ENCODE results near the gene UBE2F. TPM values are rescaled to one million over a fixed set of nuclear protein-coding genes. Genes with fewer than 3 reads are reported as not detected.
"Not testable (repeated sequence)": the region's sequence is repeated elsewhere in the genome, so short reads cannot be mapped to it uniquely, and the experiment has no call there.

The UBE2F gene
- total RNA-seq, 1 donor from 2014 or later = 115 TPM

- DNase-seq (ENCODE audit: low spot score) = no peak
These were observed 78.8 kb downstream of the UBE2F start for GRCh38 chr2:238045575-238045974.

DNA sequence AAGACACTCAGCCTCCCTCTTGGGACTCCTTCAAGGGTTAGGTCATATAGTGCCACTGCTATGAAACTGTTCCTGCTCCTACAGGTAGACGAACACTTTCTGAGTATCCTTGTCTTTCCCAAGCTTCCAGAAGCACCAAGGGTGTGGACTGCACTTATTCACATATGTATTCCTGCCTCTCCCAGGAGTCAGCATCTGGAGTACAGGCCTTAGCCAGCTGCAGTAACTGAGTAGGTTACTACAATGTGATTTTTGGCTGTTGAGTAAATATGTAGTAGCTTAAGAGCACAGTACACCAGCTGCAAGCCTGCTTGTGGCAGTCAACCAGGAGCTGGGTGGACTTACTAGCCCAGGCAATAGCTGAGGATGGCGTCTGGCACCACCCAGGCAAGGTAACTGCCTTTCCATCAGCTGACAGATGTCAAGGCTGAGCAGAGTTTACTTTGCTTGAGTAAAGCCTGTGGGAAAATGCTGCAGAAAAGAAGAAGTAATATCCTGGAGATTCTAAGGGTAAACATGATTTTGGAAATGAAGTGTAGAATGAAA is 80.0 kb downstream of the UBE2F start:
- DNase-seq (ENCODE audit: low spot score) = no peak

DNA sequence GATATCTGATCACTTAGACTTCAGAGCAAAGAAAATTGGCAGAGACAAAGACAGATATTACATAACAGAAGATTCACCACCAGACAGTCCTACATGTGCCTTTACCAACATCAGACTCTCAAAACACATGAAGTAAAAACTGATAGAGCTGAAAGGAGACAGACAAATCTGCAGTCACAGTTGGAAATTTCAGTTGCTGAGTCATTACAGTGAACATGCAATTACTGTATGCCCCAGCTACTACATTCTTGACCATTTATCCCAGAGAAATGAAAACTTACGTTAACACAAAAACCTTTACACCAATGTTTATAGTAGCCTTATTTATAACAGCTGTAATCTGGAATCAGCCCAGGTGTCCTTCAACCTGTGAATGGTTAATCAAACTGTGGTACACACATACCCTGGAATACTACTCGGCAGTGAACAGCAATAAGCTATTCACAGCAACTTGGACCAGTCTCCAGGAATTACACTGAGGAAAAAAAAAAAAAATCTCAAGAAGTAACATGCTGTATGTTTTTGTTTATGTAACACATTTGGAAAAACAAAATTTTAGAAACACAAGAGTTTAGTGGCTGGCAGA is 86.5 kb downstream of the UBE2F start:
- DNase-seq (ENCODE audit: low spot score) = no peak

GRCh38 chr2:238055841-238056240 is 89.0 kb downstream of the UBE2F start:
- no peak for DNase-seq (ENCODE audit: low spot score)

- not testable (repeated sequence) for DNase-seq (ENCODE audit: low spot score)
These were observed 91.1 kb downstream of the UBE2F start for GRCh38 chr2:238057696-238058575.

DNA sequence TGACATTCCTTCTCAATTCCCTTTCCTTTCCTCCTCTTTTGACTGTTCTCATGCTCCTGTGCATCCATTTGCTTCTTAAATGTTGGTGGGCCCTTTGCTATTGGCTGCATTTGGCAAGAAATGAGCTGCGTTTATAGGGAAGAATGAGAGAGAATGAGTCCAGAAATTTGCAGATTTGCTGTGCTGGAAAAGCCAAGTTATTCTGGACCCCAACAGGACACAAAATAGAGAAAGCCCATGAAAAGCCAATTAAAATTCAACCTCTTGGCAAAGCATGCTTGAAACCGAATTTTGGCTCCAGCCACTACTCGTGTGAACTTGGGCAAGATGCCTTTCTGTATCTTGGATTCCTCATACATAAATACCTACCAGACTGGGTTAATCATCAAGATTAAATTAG is 92.7 kb downstream of the UBE2F start:
- DNase-seq (ENCODE audit: low spot score) = no peak

- DNase-seq (ENCODE audit: low spot score) = no peak
These were observed 93.3 kb downstream of the UBE2F start for GRCh38 chr2:238060096-238060541.

GRCh38 chr2:238060542-238061314 is 93.9 kb downstream of the UBE2F start, which contains the start of gene SCLY:
Gene SCLY (plus strand): TSS chr2:238061001. CDS start chr2:238061055, 54 bp downstream.
- peak; percentile 99 for DNase-seq (ENCODE audit: low spot score)

DNA sequence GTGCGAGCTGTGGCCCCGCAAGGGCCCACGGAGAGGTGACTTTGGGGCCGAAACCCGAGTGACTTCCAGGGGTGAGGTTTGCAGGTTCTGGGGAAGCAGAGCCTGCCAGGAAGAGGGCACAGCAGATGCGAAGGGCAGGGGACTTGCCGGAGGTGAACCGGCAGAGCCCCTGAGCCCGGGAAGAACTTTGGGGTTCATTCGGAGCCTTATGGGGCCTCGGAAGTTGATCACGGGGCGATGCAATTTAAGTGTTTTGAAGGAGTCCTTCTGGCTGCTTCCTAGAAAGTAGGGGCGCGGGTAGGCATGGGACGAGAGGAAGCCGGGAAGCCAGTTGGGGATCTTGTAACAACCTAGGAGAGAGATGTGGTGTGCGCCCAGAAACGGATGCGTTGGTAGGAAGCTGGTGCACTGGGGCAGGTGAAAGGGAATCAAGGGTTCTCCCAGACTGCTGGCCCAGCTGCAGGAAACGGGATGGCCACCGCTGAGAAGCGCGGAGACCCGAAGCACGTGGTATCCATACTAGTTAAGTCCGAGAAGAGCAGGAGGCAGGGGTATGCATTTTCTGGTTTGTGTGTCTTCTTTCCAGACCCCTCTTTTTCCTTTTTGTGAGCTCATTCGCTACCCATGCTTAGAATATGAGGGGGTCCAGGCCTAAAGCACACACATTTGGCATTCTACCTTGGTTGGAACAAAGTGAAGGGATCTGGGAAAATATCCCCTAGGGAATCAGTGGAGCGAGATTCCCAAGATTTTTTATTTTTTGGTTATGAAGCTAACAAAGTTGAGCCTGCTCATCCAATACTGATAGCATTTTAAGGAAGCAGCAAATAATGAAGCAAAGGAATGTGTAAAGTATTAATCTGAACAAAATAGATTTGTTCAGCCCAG is 94.7 kb downstream of the UBE2F start:
- DNase-seq (ENCODE audit: low spot score) = peak; percentile 32

DNA sequence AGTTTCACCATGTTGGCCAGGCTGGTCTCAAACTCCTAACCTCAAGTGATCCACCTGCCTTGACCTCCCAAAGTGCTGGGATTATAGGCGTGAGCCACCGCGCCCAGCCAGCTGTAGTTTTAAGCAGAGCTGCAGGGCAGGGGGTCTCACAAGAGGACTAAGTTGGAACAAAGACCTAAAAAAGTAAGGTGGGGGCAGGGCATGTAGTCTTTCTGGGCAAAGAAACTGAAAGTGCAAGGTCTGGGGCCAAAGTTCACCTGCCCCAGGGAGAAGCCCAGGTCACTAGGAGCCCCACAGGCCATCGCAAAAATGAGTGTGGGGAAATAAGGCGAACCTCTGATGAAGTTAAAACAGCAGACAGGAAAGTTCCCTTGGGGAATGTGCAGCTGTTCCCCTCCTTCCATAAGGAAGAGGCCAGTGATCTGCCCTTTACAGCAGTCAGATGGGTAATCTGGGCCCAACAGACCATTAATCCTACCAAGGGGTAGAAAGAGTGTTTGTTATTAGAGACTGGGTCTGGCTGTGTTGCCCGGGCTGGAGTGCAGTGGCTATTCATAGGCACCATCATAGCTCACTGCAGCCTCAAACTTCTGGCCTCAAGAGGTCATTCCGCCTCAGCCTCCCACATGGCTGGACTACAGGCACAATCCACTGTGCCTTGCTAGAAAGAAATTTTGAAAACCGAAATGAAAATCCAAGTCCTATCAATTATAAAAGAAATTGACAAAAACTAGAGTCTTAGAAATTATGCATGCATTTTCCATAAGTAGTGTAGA is 96.8 kb downstream of the UBE2F start:
- no peak for DNase-seq (ENCODE audit: low spot score)

DNA sequence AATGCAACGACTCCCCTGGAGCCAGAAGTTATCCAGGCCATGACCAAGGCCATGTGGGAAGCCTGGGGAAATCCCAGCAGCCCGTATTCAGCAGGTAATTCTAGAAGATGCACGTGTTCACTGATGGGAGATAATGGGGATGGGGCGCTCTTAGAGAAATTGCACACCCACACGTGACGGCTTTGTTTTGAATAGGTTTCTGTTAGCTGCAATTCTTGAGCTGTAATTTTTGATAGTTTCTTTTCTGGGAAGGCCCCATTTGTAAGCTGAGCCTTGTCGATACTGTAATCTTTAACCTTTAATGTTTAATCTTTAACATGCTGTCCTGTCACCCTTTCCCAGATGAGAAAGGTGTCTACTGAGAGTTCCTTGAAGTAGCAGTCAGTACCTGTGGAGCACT is 97.6 kb downstream of the UBE2F start:
- DNase-seq (ENCODE audit: low spot score) = no peak

DNA sequence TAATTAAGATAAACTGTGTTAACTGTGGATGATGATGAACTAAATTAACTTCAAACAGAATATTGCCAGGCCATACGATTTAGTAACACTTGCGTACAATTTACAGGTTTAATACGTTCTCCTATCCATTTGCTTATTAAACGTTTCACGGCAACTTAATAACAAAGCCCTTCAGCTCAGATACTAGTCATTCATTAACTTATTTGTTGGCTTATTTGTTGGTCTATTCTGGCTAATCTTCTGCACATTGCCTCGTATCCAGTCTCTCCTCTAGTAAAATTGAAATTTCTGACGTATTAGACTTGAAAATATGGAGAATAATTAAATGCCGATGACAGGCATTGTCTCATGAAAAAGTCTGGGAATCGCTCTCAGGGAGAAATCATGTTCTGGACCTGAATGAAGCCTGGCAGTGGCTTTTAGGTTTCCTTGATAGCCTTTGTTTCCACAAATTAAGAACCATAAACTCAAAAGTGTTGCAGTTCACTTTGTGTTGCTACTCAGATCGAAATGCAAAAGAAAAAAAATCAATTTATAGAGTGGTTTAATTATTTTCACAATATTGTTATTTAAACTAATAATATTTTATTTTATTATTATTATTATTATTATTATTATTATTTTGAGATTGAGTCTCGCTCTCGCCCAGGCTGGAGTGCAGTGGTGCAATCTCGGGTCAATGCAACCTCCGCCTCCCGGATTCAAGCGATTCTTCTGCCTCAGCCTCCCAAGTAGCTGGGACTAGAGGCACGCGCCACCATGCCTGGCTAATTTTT is 98.4 kb downstream of the UBE2F start:
- no peak for DNase-seq (ENCODE audit: low spot score)

DNA sequence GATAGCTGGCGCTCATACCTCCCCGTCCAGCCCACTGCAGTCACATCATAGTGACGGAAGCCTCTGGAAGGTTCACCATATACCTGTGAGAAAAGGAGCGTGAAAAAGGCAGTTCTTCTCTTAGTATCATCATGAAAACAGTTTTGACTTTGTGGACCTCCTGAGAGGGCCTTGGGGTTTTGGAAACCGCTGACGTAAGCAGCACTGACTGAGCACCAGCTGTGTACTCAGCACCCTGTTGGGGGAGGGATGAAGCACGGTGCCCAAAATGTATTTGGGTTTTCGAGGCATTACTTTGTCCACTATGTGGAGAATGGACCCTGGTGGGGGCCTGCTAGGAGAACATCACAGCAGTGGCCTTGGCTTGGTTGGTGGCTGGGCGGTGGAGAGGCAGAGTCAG is 99.4 kb downstream of the UBE2F start:
- no peak for DNase-seq (ENCODE audit: low spot score)

GRCh38 chr2:238066718-238067117 is 99.9 kb downstream of the UBE2F start:
- not testable (repeated sequence) for DNase-seq (ENCODE audit: low spot score)

DNA sequence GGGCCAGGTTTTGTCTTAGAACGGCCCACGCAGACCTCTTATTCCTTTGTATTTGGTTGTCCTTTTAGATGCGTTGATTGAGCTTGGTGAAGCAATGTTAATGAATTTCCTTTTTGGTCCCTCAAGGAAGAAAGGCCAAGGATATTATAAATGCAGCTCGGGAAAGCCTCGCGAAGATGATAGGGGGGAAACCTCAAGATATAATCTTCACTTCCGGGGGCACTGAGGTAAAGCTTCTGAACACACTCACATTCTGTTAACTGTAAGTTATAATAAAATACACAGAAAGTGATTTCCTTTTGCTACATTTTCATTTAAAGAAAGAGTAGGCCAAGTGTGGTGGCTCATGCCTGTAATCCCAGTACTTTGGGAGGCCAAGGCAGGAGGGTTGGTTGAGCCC is 101.1 kb downstream of the UBE2F start:
- DNase-seq (ENCODE audit: low spot score) = no peak

DNA sequence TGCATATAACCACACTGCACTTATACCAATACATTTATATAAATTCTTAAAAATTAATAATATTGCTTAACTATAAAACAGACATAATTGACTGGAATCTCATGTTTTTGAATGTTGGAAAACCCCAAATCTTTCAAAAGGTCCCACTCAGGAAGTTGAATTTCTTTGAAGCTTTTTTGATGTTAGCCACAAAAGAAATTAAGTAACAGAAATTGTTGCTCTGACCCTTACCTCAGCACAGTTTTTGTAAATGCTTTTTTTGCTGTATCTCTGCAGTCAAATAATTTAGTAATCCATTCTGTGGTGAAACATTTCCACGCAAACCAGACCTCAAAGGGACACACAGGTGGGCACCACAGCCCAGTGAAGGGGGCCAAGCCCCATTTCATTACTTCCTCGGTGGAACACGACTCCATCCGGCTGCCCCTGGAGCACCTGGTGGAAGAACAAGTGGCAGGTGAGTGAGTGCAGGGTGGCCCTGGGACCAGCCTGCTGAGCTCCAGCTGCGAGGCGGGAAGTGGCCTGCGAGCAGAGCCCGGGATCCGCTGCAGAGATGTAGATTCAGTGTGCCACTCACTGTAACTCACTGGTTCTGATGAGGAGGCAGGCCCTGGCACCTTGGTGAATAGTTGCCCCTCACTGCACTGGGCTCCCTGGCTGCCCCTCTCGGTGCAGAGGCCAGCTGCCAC is 102.4 kb downstream of the UBE2F start:
- no peak for DNase-seq (ENCODE audit: low spot score)

DNA sequence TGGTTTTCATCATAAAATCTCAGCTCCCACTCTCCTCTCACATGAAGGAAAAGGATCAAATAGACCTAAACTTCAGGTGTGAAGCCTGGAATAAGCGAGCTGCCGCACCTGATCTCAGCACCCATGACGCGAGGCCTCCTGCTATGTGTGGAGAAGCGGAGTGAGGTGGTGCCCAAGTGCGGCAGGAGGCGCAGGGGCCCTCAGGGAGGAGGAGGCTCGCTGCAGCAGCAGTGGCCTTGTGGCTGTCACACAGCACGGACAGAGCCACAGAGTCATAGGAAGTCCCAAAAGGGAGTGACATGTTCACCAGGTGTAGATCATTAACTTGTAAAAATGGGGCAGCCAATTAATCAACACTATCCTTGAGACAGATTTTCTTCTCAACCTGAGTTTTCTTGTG is 103.1 kb downstream of the UBE2F start:
- no peak for DNase-seq (ENCODE audit: low spot score)

DNA sequence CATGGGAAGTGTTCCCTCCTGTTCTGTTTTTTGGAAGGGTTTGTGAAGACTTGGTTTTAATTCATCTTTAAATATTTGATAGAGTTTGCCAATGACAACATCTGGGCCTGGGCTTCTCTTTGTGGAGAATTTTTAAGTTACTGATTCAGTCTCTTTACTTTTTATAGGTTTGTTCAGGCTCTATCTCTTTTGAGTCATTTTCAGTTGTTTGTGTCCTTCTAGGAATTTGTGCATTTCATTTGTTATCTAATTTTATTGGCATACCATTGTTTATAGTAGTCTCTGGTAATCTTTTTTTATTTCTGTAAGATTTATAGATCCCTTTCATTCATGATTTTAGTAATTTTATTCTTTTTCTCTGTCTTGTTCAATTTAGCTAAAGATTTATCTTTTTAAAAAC is 108.6 kb downstream of the UBE2F start:
- no peak for DNase-seq (ENCODE audit: low spot score)

DNA sequence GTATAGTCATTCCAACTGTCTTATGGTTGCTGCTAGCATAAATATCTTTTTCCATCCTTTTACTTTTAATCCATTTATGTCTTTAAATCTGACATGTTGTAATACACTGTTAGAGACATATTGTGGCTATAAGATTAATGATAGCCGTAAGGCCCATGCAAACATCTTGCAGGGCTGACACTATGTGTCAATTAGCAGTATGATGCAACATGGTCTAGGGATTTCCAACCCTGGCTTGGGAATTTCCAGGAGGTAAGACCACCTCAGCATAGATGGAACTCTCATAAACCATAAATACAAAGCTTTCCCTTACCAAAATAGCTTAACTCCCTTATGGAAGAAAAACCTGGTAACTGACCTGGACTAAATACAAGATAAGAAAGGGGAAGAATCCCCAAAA is 110.5 kb downstream of the UBE2F start:
- DNase-seq (ENCODE audit: low spot score) = no peak

Measured in umbilical cord (tissue), 2 donors.